RWPE1 (cell line): ENCODE results near the gene IKZF4.
"Not testable (repeated sequence)": the region's sequence is repeated elsewhere in the genome, so short reads cannot be mapped to it uniquely, and the experiment has no call there.

Experiments used
- CTCF ChIA-PET: fragments of 350-600 bp; sonication (Branson Sonifier 250); formaldehyde crosslinking; extraction: SDS; loops from one replicate; lab custom pipeline; 2021; lab: Yijun Ruan, JAX
- POLR2A ChIA-PET: fragments of 400-600 bp; formaldehyde crosslinking; extraction: SDS; loops from one replicate; lab custom pipeline; 2020; ENCODE audit warnings: antibody characterized with exemption; ENCODE audit not compliant: low non-redundant PET; lab: Yijun Ruan, JAX
- DNase-seq: peaks from one replicate; pipeline ENCODE4 v3.0.0; 2012; ENCODE audit warnings: low spot score
- H3K27ac ChIP-seq: fragments of 450-650 bp; 2 replicates; pipeline ENCODE4 v1.5.1; 2017
- TF ChIP-seq, protein P1 (sequence below): fragments of 450-650 bp; conservative IDR thresholded peaks from 2 replicates; pipeline ENCODE4 v1.5.1; 2017; ENCODE audit warnings: low read depth, mild to moderate bottlenecking

IKZF4 gene

DNA sequence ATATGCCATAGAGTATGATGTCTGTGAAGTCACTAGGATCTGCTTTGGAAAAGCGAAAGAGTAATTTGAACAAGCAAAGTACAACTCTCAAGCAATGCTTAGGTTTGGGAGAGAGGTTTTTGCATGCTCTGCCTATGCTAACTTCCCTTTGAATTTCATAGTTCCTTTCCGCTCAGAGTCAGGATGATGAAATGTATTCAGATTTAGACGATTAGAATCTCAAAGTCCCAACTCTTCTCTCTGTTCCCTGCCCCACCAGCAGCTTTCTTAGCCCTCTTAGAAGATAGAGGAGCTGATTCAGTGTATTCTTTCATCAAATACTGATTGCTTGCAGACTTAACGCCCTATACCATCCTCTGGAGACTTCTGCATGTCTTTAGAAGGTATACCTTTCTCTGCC, 35.5 kb upstream of the IKZF4 start:
- POLR2A ChIA-PET, result no interaction called here
- TF ChIP-seq, protein P1, sequence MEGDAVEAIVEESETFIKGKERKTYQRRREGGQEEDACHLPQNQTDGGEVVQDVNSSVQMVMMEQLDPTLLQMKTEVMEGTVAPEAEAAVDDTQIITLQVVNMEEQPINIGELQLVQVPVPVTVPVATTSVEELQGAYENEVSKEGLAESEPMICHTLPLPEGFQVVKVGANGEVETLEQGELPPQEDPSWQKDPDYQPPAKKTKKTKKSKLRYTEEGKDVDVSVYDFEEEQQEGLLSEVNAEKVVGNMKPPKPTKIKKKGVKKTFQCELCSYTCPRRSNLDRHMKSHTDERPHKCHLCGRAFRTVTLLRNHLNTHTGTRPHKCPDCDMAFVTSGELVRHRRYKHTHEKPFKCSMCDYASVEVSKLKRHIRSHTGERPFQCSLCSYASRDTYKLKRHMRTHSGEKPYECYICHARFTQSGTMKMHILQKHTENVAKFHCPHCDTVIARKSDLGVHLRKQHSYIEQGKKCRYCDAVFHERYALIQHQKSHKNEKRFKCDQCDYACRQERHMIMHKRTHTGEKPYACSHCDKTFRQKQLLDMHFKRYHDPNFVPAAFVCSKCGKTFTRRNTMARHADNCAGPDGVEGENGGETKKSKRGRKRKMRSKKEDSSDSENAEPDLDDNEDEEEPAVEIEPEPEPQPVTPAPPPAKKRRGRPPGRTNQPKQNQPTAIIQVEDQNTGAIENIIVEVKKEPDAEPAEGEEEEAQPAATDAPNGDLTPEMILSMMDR, result no peak
- CTCF ChIA-PET, result interaction anchor here (1.8 kb wide), 1 partner anchor 10 kb away, joined by 6 read pairs; no protein-coding TSS in a partner anchor
- no peak for DNase-seq
- no peak overlapping the region for H3K27ac ChIP-seq

DNA sequence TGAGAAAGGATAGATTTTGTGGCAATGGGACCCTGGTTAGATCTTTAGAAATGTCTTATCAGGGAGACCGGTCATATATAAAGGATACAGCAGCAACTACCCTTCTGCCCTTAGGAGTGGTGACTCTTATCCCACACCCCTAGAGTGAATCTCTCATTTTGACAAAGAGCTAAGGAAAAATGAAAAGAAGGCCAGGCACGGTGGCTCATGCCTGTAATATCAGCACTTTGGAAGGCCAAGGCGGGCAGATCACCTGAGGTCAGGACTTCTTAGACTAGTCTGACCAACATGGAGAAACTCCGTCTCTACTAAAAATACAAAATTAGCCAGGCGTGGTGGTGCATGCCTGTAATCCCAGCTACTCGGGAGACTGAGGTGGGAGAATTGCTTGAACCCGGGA, 34.9 kb upstream of the IKZF4 start:
- DNase-seq, H3K27ac ChIP-seq, POLR2A ChIA-PET: not testable (repeated sequence)
- CTCF ChIA-PET, result interaction anchor here (0.7 to 1.8 kb wide), 2 partner anchors 10 to 29 kb away, joined by 3 to 6 read pairs; no protein-coding TSS in a partner anchor

DNA sequence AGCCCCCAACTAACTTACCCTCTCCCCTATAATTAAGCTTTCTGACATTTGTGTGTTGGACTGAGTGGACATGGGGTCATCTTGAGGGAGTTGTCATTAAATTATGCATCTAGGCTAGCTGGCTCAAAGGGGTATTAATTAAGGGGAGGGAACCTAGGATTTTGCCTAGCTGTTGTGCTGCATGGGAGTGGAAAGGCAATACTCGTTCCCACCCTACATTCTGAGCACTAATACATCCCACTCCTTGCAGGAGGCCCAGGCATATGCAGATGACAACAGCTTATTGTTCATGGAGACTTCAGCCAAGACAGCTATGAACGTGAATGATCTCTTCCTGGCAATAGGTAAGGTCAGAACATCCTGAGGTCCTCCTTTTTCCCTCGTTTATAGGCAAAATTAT, 29.7 kb upstream of the IKZF4 start:
- CTCF ChIA-PET, result interaction anchor here (0.6 kb wide), 1 partner anchor 9 kb away, joined by 3 read pairs; no protein-coding TSS in a partner anchor
- H3K27ac ChIP-seq, result no peak overlapping the region
- TF ChIP-seq, protein P1, result no peak
- DNase-seq, result no peak
- POLR2A ChIA-PET, result interaction anchor here (0.9 kb wide), 1 partner anchor 17 kb away, joined by 3 read pairs; no protein-coding TSS in a partner anchor

DNA sequence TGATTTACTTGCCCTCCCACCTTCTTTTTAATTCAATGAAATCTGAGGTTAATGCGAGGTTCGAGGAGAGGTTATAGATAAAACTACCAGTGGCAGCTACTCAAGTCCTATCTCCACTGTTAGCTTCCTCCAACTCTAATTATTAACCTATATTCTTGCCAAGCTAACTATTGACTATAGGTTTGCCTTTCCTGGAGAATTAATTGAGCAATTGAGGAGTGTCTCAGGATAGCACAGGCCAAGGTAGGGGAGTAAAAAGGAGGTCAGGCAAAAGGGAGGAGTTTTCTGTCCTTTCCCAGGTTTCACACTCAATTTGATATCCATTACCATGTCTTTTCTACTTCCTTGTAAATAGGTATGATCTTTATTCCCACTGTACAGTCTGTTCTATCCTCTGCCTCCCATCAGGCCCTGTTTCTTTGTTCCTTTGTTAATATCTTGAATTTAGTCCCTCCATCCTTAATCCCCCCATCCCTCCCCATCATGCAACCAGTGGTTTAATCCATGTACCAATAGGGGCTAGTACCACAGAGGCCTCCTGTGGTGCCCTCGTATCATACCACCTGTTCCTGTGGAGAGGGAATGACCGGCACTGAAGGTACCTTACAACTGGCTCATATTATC, 27.5 kb upstream of the IKZF4 start:
- no peak for DNase-seq
- TF ChIP-seq, protein P1, result no peak
- ChIA-PET CTCF (interaction anchor here (0.6 to 0.8 kb wide), 3 partner anchors 36 to 1626 kb away, joined by 3 to 8 read pairs (median 3); no protein-coding TSS in a partner anchor), POLR2A (no interaction called here)
- H3K27ac ChIP-seq, result no peak overlapping the region

DNA sequence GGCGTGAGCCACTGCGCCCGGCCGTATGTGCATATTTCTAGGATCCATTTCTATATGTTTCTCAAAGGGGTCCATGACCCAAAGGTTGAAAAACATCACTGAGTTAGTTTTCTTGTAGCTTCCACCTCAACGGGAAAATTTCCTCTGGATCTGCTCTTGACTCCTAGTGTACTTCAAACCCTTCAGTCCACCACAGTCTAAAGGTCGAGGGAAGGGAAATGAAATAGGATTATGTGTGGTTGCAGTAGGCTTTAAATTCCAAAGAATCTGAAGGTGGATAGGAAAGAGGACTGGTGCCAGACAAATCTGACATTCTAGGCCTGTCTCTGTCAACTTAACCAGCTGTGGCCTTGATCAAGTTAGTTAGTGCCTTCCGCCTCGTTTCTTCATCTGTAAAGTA, 25.5 kb upstream of the IKZF4 start:
- POLR2A ChIA-PET, result no interaction called here

DNA sequence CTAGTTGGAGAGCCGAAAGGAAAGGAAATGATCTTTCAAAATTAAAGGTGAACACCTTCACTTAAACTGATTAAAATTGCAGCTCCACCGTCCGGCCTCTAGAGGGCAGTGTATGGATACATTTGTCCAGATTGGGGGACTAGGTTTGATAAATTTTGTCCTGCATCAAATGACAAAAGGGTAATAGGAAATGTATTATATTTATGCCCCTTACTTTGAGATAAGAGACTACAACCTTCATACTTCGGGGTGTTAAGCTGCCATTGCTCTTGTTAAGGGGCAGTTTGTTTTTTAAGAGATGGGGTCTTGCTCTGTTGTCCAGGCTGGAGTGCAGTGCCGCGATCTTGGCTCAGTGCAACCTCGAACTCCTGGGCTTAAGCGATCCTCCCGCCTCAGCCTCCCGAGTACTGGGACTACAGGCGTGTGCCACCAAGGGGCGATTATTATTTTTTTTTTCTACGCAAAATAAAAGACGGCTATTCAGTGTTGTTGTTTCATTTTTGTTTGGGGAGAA, 24.6 kb upstream of the IKZF4 start:
- DNase-seq, result peak; percentile 48
- ChIA-PET POLR2A (interaction anchor here (1.0 kb wide), 1 partner anchor 33 kb away, joined by 3 read pairs; no protein-coding TSS in a partner anchor), CTCF (interaction anchor here (0.5 to 2.1 kb wide), 20 partner anchors 8 to 606 kb away, joined by 3 to 10 read pairs (median 4); partner anchors contain the start of gene PA2G4)
- TF ChIP-seq, protein P1, result peak; percentile 88
- H3K27ac ChIP-seq, result peak overlapping the region; percentile 83

More for the DNA sequence above, 25.5 kb upstream of the IKZF4 start:
- DNase-seq, result no peak
- H3K27ac ChIP-seq, result peak overlapping the region; percentile 42
- CTCF ChIA-PET, result interaction anchor here (0.6 to 2.1 kb wide), 13 partner anchors 7 to 607 kb away, joined by 3 to 6 read pairs (median 4); no protein-coding TSS in a partner anchor
- TF ChIP-seq, protein P1, result no peak
